WTC11 (cell line): ENCODE results near the gene GPC6. TPM values are rescaled to one million over a fixed set of nuclear protein-coding genes. Genes with fewer than 3 reads are reported as not detected.

Experiments used
- ATAC-seq: fragments of 200-7000 bp; cut with Tn5 transposase; 2 replicates; pipeline ENCODE4 v1.10.0; 2021; ENCODE audit warnings: mild to moderate bottlenecking, moderate library complexity
- CTCF ChIA-PET: fragments of 300-600 bp; sonication (Branson Sonifier 250); formaldehyde crosslinking; loops from one replicate; lab custom pipeline; 2021; ENCODE audit warnings: antibody characterized with exemption; lab: Charles Lee
- POLR2A ChIA-PET: fragments of 350-600 bp; sonication (Branson Sonifier 250); formaldehyde crosslinking; loops from one replicate; lab custom pipeline; 2021; ENCODE audit warnings: antibody characterized with exemption; lab: Charles Lee
- DNase-seq: peaks from one replicate; pipeline ENCODE4 v3.0.0; 2021; ENCODE audit warnings: low spot score
- H3K27ac Mint-ChIP-seq: 2 replicates; pipeline ENCODE4 v1.8.0; 2021; ENCODE audit warnings: mixed read lengths
- H3K27me3 Mint-ChIP-seq: 2 replicates; pipeline ENCODE4 v1.8.0; 2021; ENCODE audit warnings: low read depth, mild to moderate bottlenecking, moderate library complexity, mixed read lengths
- H3K36me3 Mint-ChIP-seq: 2 replicates; pipeline ENCODE4 v1.8.0; 2021; ENCODE audit warnings: mixed read lengths
- H3K4me1 Mint-ChIP-seq: 2 replicates; pipeline ENCODE4 v1.8.0; 2022; ENCODE audit warnings: mixed read lengths
- H3K4me3 Mint-ChIP-seq: 2 replicates; pipeline ENCODE4 v1.8.0; 2021; ENCODE audit warnings: mild to moderate bottlenecking, moderate library complexity, mixed read lengths
- H3K9me3 Mint-ChIP-seq: 2 replicates; pipeline ENCODE4 v1.8.0; 2021; ENCODE audit warnings: mixed read lengths
- ELF4 ChIP-seq: sonication (generic); formaldehyde crosslinking; IDR thresholded peaks from 2 replicates; pipeline ENCODE4 v1.8.1; 2022; ENCODE audit warnings: low read depth, mild to moderate bottlenecking, moderate library complexity, missing genetic modification reagents
- ESRRA ChIP-seq: sonication (generic); formaldehyde crosslinking; IDR thresholded peaks from 2 replicates; pipeline ENCODE4 v1.8.1; 2022; ENCODE audit warnings: mild to moderate bottlenecking, missing genetic modification reagents, borderline replicate concordance
- FOXP1 ChIP-seq: sonication (generic); formaldehyde crosslinking; IDR thresholded peaks from 2 replicates; pipeline ENCODE4 v1.8.0; 2022; ENCODE audit warnings: missing genetic modification reagents, mild to moderate bottlenecking, moderate library complexity, borderline replicate concordance
- GRHL2 ChIP-seq: fragments of 250-450 bp; sonication (Bioruptor Pico); IDR thresholded peaks from 2 replicates; pipeline ENCODE4 v1.8.0; 2022; ENCODE audit warnings: mild to moderate bottlenecking, moderate library complexity; ENCODE audit not compliant: insufficient replicate concordance, severe bottlenecking
- IRF1 ChIP-seq: sonication (generic); formaldehyde crosslinking; IDR thresholded peaks from 2 replicates; pipeline ENCODE4 v1.8.0; 2023; ENCODE audit warnings: missing genetic modification reagents
- JAZF1 ChIP-seq: fragments of 250-450 bp; sonication (Bioruptor Pico); IDR thresholded peaks from 2 replicates; pipeline ENCODE4 v1.9.0; 2021; ENCODE audit warnings: moderate library complexity, mild to moderate bottlenecking, inconsistent platforms
- JUN ChIP-seq: sonication (generic); formaldehyde crosslinking; IDR thresholded peaks from 2 replicates; pipeline ENCODE4 v1.8.0; 2023; ENCODE audit warnings: mild to moderate bottlenecking, missing genetic modification reagents
- MYBL2 ChIP-seq: sonication (generic); formaldehyde crosslinking; IDR thresholded peaks from 2 replicates; pipeline ENCODE4 v1.8.1; 2023; ENCODE audit warnings: mild to moderate bottlenecking, moderate library complexity, missing genetic modification reagents
- NR2C2 ChIP-seq: sonication (generic); formaldehyde crosslinking; IDR thresholded peaks from 2 replicates; pipeline ENCODE4 v1.8.0; 2022; ENCODE audit warnings: mild to moderate bottlenecking, missing genetic modification reagents
- NR3C1 ChIP-seq: sonication (generic); formaldehyde crosslinking; conservative IDR thresholded peaks from 2 replicates; pipeline ENCODE4 v1.8.1; 2023; ENCODE audit warnings: low read depth, mild to moderate bottlenecking, missing genetic modification reagents
- OVOL2 ChIP-seq: fragments of 250-450 bp; sonication (Bioruptor Pico); IDR thresholded peaks from 2 replicates; pipeline ENCODE4 v1.9.0; 2021; ENCODE audit warnings: mild to moderate bottlenecking, borderline replicate concordance
- PRDM15 ChIP-seq: sonication (generic); formaldehyde crosslinking; IDR thresholded peaks from 2 replicates; pipeline ENCODE4 v1.8.0; 2022; ENCODE audit warnings: missing genetic modification reagents
- SMAD3 ChIP-seq: sonication (generic); formaldehyde crosslinking; IDR thresholded peaks from 2 replicates; pipeline ENCODE4 v1.8.0; 2022; ENCODE audit warnings: missing genetic modification reagents, mild to moderate bottlenecking, borderline replicate concordance
- TCF7 ChIP-seq: sonication (generic); formaldehyde crosslinking; IDR thresholded peaks from 2 replicates; pipeline ENCODE4 v1.8.0; 2022; ENCODE audit warnings: mild to moderate bottlenecking, low read depth, missing genetic modification reagents, moderate library complexity
- USF2 ChIP-seq: sonication (generic); formaldehyde crosslinking; IDR thresholded peaks from 2 replicates; pipeline ENCODE4 v1.8.1; 2023; ENCODE audit warnings: mild to moderate bottlenecking, missing genetic modification reagents, moderate library complexity
- ZNF232 ChIP-seq: sonication (generic); formaldehyde crosslinking; IDR thresholded peaks from 2 replicates; pipeline ENCODE4 v1.8.0; 2022; ENCODE audit warnings: mild to moderate bottlenecking, missing genetic modification reagents
- ZNF512 ChIP-seq: sonication (generic); formaldehyde crosslinking; IDR thresholded peaks from 2 replicates; pipeline ENCODE4 v1.8.1; 2022; ENCODE audit warnings: missing genetic modification reagents, borderline replicate concordance
- ZNF532 ChIP-seq: fragments of 250-450 bp; sonication (Bioruptor Pico); IDR thresholded peaks from 2 replicates; pipeline ENCODE4 v1.9.0; 2021; ENCODE audit warnings: mild to moderate bottlenecking, borderline replicate concordance
- ZNF671 ChIP-seq: fragments of 250-450 bp; sonication (Bioruptor Pico); IDR thresholded peaks from 2 replicates; pipeline ENCODE4 v1.8.0; 2021; ENCODE audit warnings: mild to moderate bottlenecking
- total RNA-seq: library from RNA; stranded (reverse); gene quantifications from 3 replicates; pipeline ENCODE4 v1.2.3, GENCODE V29; 2021
- TF ChIP-seq, protein P1 (sequence below): sonication (generic); formaldehyde crosslinking; IDR thresholded peaks from 2 replicates; pipeline ENCODE4 v1.8.0; 2022; ENCODE audit warnings: mild to moderate bottlenecking, missing genetic modification reagents
- TF ChIP-seq, protein P2 (sequence below): sonication (generic); formaldehyde crosslinking; conservative IDR thresholded peaks from 2 replicates; pipeline ENCODE4 v1.8.1; 2023; ENCODE audit warnings: mild to moderate bottlenecking, low read depth, missing genetic modification reagents, moderate library complexity

The GPC6 gene
- total RNA-seq, 1 experiment from 2014 or later = 19.5 TPM

GRCh38 chr13:94317063-94317491, 1090.5 kb downstream of the GPC6 start (continued):
- TF ChIP-seq ZNF532 (CRISPR knock-in tag) (no peak), ZNF232 (no peak), MYBL2 (CRISPR knock-in tag) (no peak), JAZF1 (CRISPR knock-in tag) (no peak)

DNA sequence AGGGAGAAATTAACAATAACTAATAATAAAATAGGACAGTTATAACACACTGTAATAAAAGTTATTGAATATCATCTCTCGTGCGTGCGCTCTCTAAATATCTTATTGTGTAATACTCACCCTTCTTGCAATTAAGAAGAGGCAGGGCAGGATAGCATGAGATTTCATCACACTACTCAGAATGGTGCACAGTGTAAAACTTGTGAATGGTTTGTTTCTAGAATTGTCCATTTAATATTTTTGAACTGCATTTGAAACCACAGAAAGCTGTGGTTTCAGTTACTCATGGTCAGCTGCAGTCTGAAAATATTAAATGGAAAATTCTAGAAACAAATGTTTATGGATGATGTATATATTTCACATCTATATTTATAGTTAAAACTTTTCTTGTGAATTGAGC, 1091.8 kb downstream of the GPC6 start:
- ATAC-seq = no peak
- no peak for DNase-seq
- TF ChIP-seq ESRRA (no peak), ZNF512 (no peak), GRHL2 (CRISPR knock-in tag) (no peak), PRDM15 (no peak), USF2 (CRISPR knock-in tag) (no peak), JUN (no peak), NR2C2 (no peak), NR3C1 (no peak), ZNF671 (CRISPR knock-in tag) (no peak), FOXP1 (no peak), OVOL2 (no peak), ELF4 (no peak), SMAD3 (CRISPR knock-in tag) (no peak), TCF7 (CRISPR knock-in tag) (no peak), IRF1 (CRISPR knock-in tag) (no peak)
- TF ChIP-seq, protein P1, sequence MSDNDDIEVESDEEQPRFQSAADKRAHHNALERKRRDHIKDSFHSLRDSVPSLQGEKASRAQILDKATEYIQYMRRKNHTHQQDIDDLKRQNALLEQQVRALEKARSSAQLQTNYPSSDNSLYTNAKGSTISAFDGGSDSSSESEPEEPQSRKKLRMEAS (CRISPR knock-in tag) = no peak
- TF ChIP-seq, protein P2, sequence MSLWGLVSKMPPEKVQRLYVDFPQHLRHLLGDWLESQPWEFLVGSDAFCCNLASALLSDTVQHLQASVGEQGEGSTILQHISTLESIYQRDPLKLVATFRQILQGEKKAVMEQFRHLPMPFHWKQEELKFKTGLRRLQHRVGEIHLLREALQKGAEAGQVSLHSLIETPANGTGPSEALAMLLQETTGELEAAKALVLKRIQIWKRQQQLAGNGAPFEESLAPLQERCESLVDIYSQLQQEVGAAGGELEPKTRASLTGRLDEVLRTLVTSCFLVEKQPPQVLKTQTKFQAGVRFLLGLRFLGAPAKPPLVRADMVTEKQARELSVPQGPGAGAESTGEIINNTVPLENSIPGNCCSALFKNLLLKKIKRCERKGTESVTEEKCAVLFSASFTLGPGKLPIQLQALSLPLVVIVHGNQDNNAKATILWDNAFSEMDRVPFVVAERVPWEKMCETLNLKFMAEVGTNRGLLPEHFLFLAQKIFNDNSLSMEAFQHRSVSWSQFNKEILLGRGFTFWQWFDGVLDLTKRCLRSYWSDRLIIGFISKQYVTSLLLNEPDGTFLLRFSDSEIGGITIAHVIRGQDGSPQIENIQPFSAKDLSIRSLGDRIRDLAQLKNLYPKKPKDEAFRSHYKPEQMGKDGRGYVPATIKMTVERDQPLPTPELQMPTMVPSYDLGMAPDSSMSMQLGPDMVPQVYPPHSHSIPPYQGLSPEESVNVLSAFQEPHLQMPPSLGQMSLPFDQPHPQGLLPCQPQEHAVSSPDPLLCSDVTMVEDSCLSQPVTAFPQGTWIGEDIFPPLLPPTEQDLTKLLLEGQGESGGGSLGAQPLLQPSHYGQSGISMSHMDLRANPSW = no peak
- H3K4me1 Mint-ChIP-seq = peaks cover 10% of the 10 kb centered on the region
- no peak overlapping the region for H3K27ac Mint-ChIP-seq
- peaks cover 10% of the 10 kb centered on the region for H3K9me3 Mint-ChIP-seq
- no peaks in the 10 kb centered on the region; the same call in 1 of the 2 replicates for H3K27me3 Mint-ChIP-seq
- no peak overlapping the region for H3K4me3 Mint-ChIP-seq
- CTCF ChIA-PET = no interaction called here
- POLR2A ChIA-PET = no interaction called here
- H3K36me3 Mint-ChIP-seq = no peaks in the 10 kb centered on the region
